ENCODE measurements around the gene ZNF346.

The ZNF346 gene

GRCh38 chr5:177070536-177071191 lies 48.2 kb downstream of the ZNF346 start:
- no peak for DNase-seq

GRCh38 chr5:177071666-177072385 lies 49.3 kb downstream of the ZNF346 start:
- DNase-seq, result peak; percentile 80

- no peak for DNase-seq
Measured at GRCh38 chr5:177077335-177077734, 54.8 kb downstream of the ZNF346 start.

- no peak for DNase-seq
Measured at GRCh38 chr5:177079606-177080005, 57.1 kb downstream of the ZNF346 start.

- DNase-seq, result no peak
Measured at GRCh38 chr5:177080265-177080664, 57.8 kb downstream of the ZNF346 start.

- no peak for DNase-seq
Measured at GRCh38 chr5:177081859-177082258, 59.4 kb downstream of the ZNF346 start.

- DNase-seq, result no peak
Measured at GRCh38 chr5:177083357-177083756, 60.9 kb downstream of the ZNF346 start.

GRCh38 chr5:177084175-177084574 lies 61.7 kb downstream of the ZNF346 start:
- no peak for DNase-seq

- no peak for DNase-seq
Measured at GRCh38 chr5:177085985-177086653, 63.6 kb downstream of the ZNF346 start.

GRCh38 chr5:177086654-177087397 lies 64.3 kb downstream of the ZNF346 start, which contains the start of gene FGFR4:
Gene FGFR4, plus strand, starts transcription at chr5:177086915. Its CDS starts 2,688 bp downstream, at chr5:177089603.
- peak; percentile 85 for DNase-seq

GRCh38 chr5:177087398-177088005 lies 65.0 kb downstream of the ZNF346 start:
- no peak for DNase-seq

- DNase-seq, result no peak
Measured at GRCh38 chr5:177089127-177089526, 66.6 kb downstream of the ZNF346 start.

GRCh38 chr5:177089825-177090641 lies 67.5 kb downstream of the ZNF346 start:
- DNase-seq, result no peak

- no peak for DNase-seq
Measured at GRCh38 chr5:177090813-177091212, 68.3 kb downstream of the ZNF346 start.

- no peak for DNase-seq
Measured at GRCh38 chr5:177091232-177091631, 68.7 kb downstream of the ZNF346 start.

- no peak for DNase-seq
Measured at GRCh38 chr5:177092178-177093081, 69.9 kb downstream of the ZNF346 start.

GRCh38 chr5:177093082-177093712 lies 70.7 kb downstream of the ZNF346 start:
- no peak for DNase-seq

- DNase-seq, result no peak
Measured at GRCh38 chr5:177093803-177094202, 71.3 kb downstream of the ZNF346 start.

GRCh38 chr5:177094224-177095087 lies 72.0 kb downstream of the ZNF346 start:
- DNase-seq, result no peak

Measured in activated CD8-positive, alpha-beta memory T cell treated with anti-CD3 and anti-CD28 coated beads for 24 hours (primary cell).